Breast epithelium (tissue), 3 donors: ENCODE measurements around the gene NUDT19.

Source experiments
- POLR2A ChIP-seq: fragments of 450-650 bp; IDR thresholded peaks from one replicate; pipeline ENCODE4 v1.6.1; 2016; ENCODE audit warnings: antibody characterized with exemption, mild to moderate bottlenecking, moderate library complexity
- POLR2AphosphoS5 ChIP-seq, 3 donors: sonication (generic); formaldehyde crosslinking; IDR thresholded peaks; one replicate each; pipeline ENCODE4 v1.6.1; 2017; ENCODE audit warnings: antibody characterized with exemption in 3 of 3
- TF ChIP-seq, protein P1 (sequence below), 3 donors: fragments of 450-650 bp; IDR thresholded peaks; one replicate each; pipeline ENCODE4 v1.5.1; 2016 to 2017; ENCODE audit warnings: antibody characterized with exemption in 3 of 3, mild to moderate bottlenecking in 3 of 3, moderate library complexity in 3 of 3

DNA sequence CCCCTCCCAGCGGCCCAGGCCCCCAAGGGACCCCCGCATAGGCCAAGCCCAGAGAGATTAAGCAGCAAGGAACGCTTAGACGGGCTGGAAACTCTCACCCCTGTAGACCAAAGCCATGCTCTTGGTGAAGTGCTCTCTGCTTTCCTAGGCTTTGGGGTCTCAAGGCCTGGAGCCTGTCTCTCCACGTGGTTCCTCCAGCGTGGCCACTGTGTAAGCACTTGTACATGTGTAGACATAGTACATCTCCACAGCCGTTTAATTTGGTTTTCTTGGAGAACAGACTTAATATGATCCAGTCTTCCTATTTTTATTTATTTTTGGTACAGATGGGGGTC, 1.1 kb downstream of the NUDT19 start:
- TF ChIP-seq, protein P1, sequence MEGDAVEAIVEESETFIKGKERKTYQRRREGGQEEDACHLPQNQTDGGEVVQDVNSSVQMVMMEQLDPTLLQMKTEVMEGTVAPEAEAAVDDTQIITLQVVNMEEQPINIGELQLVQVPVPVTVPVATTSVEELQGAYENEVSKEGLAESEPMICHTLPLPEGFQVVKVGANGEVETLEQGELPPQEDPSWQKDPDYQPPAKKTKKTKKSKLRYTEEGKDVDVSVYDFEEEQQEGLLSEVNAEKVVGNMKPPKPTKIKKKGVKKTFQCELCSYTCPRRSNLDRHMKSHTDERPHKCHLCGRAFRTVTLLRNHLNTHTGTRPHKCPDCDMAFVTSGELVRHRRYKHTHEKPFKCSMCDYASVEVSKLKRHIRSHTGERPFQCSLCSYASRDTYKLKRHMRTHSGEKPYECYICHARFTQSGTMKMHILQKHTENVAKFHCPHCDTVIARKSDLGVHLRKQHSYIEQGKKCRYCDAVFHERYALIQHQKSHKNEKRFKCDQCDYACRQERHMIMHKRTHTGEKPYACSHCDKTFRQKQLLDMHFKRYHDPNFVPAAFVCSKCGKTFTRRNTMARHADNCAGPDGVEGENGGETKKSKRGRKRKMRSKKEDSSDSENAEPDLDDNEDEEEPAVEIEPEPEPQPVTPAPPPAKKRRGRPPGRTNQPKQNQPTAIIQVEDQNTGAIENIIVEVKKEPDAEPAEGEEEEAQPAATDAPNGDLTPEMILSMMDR (IDR thresholded peaks at IDR 0.05), result no peak
- TF ChIP-seq POLR2A (no peak), POLR2AphosphoS5 (IDR thresholded peaks at IDR 0.05) (no peak)
